T-helper 17 cell (primary cell): ENCODE measurements around the gene P2RY2. TPM values are rescaled to one million over a fixed set of nuclear protein-coding genes. Genes with fewer than 3 reads are reported as not detected.

ENCODE experiments used
- ATAC-seq: fragments of 150-1000 bp; cut with Tn5 transposase; 2 replicates; pipeline ENCODE4 v1.10.0; 2021; ENCODE audit warnings: mild to moderate bottlenecking, moderate library complexity
- DNase-seq, 3 donors: peaks; one replicate each; pipeline versions ENCODE4 v3.0.0 to v3.0.0-alpha.2; 2020 to 2021
- H3K9me3 ChIP-seq: one replicate; pipeline ENCODE4 v1.7.0; 2013; ENCODE audit warnings: low read length, mild to moderate bottlenecking; ENCODE audit not compliant: control insufficient read depth, poor library complexity, severe bottlenecking
- H3K27ac Mint-ChIP-seq: one replicate; pipeline ENCODE4 v1.8.0; 2022; ENCODE audit warnings: mild to moderate bottlenecking, moderate library complexity, mixed read lengths
- H3K27me3 Mint-ChIP-seq: one replicate; pipeline ENCODE4 v1.8.0; 2022; ENCODE audit warnings: mixed read lengths
- H3K36me3 Mint-ChIP-seq: one replicate; pipeline ENCODE4 v1.8.0; 2022; ENCODE audit warnings: low read depth, mixed read lengths
- H3K4me1 Mint-ChIP-seq: one replicate; pipeline ENCODE4 v1.8.0; 2022; ENCODE audit warnings: mild to moderate bottlenecking, mixed read lengths
- H3K4me3 Mint-ChIP-seq: one replicate; pipeline ENCODE4 v1.8.0; 2022; ENCODE audit warnings: mild to moderate bottlenecking, moderate library complexity, mixed read lengths
- total RNA-seq, 4 donors: library from RNA in 2 of 4; stranded (reverse) in 2 of 4; gene quantifications; one replicate each; pipeline ENCODE4 v1.2.3 and lab custom pipeline; 2022 to 2026

Gene P2RY2
- total RNA-seq, 2 donors from 2014 or later, result 0.29 to 0.55 TPM

GRCh38 chr11:73237471-73238290 lies 19.6 kb downstream of the P2RY2 start:
- ATAC-seq, result no peak
- no peak for DNase-seq
- Mint-ChIP-seq H3K27me3 (peaks cover 6% of the 10 kb centered on the region), H3K27ac (no peak overlapping the region), H3K4me1 (peaks cover 3% of the 10 kb centered on the region), H3K4me3 (no peak overlapping the region), H3K36me3 (no peaks in the 10 kb centered on the region)
- H3K9me3 ChIP-seq, result no peaks in the 10 kb centered on the region

DNA sequence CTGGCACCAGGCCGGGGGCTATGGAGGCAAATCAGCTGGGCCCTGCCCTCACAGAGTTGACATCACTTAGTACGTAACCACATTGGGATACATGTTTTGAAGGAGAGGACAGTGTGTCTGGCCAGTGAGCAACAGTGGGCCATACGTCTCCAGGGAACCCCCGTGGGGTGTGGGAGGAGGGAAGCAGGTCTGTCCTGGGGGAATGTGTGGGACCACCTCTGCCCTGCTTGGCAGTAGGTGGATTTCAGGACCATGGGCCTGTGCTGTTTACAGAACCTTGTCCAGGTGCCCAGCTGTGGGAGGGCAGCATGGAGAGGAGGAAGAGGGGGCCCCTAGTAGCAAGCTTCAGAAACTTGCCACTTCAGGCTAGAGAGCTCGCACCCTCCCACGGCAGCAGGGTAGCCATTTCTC lies 21.0 kb downstream of the P2RY2 start:
- no peaks in the 10 kb centered on the region for H3K36me3 Mint-ChIP-seq
- H3K4me1 Mint-ChIP-seq, result peaks cover 3% of the 10 kb centered on the region
- no peak for ATAC-seq
- H3K9me3 ChIP-seq, result no peaks in the 10 kb centered on the region
- H3K4me3 Mint-ChIP-seq, result no peak overlapping the region
- H3K27ac Mint-ChIP-seq, result no peak overlapping the region
- peaks cover 6% of the 10 kb centered on the region for H3K27me3 Mint-ChIP-seq
- no peak for DNase-seq

DNA sequence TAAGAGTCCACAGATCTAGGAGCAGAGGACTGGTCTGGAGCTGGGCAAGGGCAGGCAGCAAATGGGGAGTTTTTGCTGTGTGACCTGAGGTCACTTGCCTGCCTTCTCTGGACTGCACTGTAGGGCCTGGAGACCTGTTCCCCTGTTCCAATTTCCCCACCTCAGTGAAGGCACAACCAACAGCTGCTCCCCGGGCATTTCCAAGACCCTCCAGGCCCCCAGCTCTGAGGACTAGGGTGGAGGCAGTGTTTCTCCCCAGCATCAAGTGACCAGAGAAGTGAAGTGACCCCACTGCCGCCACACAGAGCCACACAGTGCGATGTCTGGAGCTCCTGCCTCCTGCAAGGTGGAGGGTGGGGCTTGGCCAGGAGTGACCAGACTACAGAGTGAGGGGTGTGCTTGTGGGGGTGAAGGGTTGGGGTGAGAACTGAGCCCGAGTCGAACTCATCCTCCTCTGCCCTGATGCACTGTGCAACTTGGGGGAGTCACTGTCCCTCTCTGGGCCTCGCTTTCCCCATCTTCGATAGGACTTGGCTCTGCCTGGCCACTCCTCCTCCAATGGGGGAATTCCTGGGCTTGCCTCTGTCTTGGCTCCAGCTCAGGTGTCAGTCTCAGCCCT lies 21.6 kb downstream of the P2RY2 start:
- H3K4me1 Mint-ChIP-seq, result peaks cover 3% of the 10 kb centered on the region
- H3K27ac Mint-ChIP-seq, result no peak overlapping the region
- no peaks in the 10 kb centered on the region for H3K9me3 ChIP-seq
- H3K27me3 Mint-ChIP-seq, result peaks cover 6% of the 10 kb centered on the region
- no peaks in the 10 kb centered on the region for H3K36me3 Mint-ChIP-seq
- no peak for ATAC-seq
- H3K4me3 Mint-ChIP-seq, result no peak overlapping the region
- DNase-seq, result no peak

DNA sequence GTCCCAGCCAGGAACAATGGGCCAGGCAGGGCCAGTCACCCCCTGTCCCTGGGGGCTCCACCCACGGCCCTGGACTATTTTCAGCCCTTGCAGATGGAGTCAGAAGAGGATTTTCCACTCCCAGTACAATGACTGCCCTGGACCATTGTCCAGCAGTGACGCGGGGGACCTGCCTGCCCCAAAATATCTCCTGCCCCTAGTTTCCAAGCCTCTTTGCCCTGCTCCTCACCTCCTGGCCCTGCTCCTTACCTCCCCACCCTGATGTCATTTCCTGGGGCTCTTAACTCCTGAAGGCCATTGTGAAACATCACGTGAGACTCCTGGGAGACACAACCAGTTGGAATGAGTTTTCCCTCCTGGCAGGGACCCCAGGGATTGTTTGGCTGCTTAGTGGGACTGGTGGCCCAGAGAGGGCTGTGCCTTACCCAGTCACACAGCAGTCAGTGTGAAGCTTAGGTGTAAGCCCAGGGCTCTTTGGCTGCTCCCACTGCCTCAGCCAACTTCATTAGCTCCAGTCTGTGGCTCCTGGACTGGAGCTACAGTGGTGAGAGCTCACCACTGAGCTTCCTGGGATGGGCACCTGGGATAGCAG lies 22.2 kb downstream of the P2RY2 start:
- H3K27me3 Mint-ChIP-seq, result peaks cover 6% of the 10 kb centered on the region
- H3K27ac Mint-ChIP-seq, result no peak overlapping the region

DNA sequence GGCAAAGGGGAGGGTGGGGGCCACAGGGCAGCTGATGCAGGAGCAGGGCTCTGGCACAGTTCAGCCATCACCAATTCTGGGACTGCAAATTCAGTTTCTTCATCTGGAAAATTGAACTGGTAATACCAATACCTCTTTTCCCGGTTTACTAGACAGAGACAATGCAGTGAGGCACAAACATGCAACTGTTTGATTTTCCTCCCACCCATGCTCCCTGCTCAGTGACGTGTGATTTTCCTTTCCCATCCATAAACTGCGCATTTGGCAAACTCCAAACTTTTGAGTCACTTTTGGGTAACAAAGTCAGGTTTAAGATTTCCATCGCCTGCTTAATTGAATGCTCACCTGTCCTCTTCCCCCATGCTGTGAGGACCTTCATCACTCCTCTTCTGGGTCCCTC lies 23.2 kb downstream of the P2RY2 start:
- no peak for ATAC-seq
- no peak overlapping the region for H3K4me3 Mint-ChIP-seq
- no peak overlapping the region for H3K27ac Mint-ChIP-seq
- H3K36me3 Mint-ChIP-seq, result no peaks in the 10 kb centered on the region
- no peaks in the 10 kb centered on the region for H3K9me3 ChIP-seq
- DNase-seq, result no peak
- H3K27me3 Mint-ChIP-seq, result peaks cover 6% of the 10 kb centered on the region
- H3K4me1 Mint-ChIP-seq, result peaks cover 3% of the 10 kb centered on the region

More for the DNA sequence above, 22.2 kb downstream of the P2RY2 start:
- Mint-ChIP-seq H3K4me3 (no peak overlapping the region), H3K4me1 (peaks cover 3% of the 10 kb centered on the region), H3K36me3 (no peaks in the 10 kb centered on the region)
- no peaks in the 10 kb centered on the region for H3K9me3 ChIP-seq
- no peak for DNase-seq
- ATAC-seq, result no peak

DNA sequence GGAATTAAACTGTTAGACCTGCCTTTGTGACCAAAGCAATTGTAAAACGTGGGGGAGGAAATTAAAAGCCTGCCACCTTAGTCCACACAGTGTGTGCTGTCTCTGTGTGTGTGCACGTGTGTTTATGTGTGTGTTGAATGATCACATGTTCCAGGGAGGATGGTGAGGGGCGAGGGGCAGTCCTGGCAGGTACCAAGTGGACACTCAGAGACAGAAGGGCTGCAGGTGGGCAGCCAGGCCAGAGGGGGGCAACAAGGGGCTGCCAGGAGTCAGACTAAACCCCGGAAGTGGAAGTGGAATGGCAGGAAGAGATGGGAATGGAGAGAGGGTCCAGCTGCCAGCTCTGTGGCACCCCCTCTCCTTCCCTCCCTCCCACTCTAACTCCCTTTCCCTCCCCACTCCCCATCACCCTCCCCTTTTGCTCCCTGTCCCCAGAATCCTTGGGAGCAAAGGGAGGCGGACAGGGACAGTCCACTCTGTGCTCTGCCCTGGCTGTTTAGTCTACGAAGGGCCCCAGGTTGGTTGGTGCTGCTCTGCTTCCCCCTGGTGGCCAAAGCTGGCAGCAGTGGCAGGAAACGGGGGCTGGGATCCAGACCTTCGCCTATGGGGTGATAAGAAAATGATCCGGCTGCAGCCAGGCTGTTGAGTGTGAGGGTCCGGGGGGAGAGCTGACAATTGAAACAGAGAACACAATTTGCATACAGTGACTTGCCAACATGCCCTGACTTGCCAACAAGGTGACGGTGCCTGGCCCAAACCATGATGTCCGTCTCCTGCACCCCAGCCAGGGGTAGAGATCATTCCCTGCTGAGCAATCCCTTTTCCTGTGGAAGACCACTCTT lies 24.4 kb downstream of the P2RY2 start:
- DNase-seq, result peak; percentile 39 to 68 (median 48)
- H3K9me3 ChIP-seq, result no peaks in the 10 kb centered on the region
- H3K36me3 Mint-ChIP-seq, result no peaks in the 10 kb centered on the region
- peaks cover 6% of the 10 kb centered on the region for H3K27me3 Mint-ChIP-seq
- no peak overlapping the region for H3K27ac Mint-ChIP-seq
- no peak overlapping the region for H3K4me3 Mint-ChIP-seq
- peak; percentile 85 for ATAC-seq
- peaks cover 5% of the 10 kb centered on the region for H3K4me1 Mint-ChIP-seq

- no peak overlapping the region for H3K27ac Mint-ChIP-seq
- H3K4me1 Mint-ChIP-seq, result peaks cover 5% of the 10 kb centered on the region
- H3K27me3 Mint-ChIP-seq, result peaks cover 6% of the 10 kb centered on the region
- no peak for DNase-seq
- no peaks in the 10 kb centered on the region for H3K9me3 ChIP-seq
- H3K4me3 Mint-ChIP-seq, result no peak overlapping the region
- H3K36me3 Mint-ChIP-seq, result no peaks in the 10 kb centered on the region
- ATAC-seq, result no peak
These were observed 25.0 kb downstream of the P2RY2 start for GRCh38 chr11:73243093-73243485.

DNA sequence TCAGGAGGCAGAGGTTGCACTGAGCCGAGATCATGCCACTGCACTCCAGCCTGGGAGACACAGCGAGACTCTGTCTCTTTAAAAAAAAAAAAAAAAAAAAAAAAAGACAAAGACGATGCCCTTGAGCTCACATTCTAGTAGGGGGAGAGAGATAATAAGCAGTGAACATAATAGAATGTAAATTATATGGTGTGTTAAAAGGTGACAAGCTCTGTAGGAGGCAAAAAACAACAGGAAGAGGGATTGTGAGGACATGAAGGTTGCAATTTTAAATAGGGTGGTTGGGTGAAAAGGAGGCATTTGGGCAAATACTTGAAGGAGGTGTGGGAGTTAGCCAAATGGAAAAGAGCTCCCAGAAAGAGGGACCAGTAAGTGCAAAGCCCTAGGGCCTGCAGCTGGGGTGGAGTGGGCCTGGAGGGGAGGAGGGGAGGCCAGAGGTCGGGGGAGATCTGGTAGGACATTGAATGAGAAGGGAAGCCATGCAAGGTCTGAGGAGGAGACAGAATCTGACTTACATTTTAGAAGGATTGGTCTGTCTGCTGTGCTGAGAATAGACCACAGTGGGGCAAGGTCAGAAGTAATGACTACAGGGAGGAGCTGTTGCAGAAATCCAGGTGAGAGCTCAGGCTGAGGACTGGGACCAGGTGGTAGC lies 26.6 kb downstream of the P2RY2 start:
- H3K36me3 Mint-ChIP-seq, result no peaks in the 10 kb centered on the region
- H3K27me3 Mint-ChIP-seq, result peaks cover 6% of the 10 kb centered on the region
- peak overlapping the region; percentile 21 for H3K27ac Mint-ChIP-seq
- H3K4me1 Mint-ChIP-seq, result peaks cover 7% of the 10 kb centered on the region
- DNase-seq (no peak), ATAC-seq (no peak)
- no peak overlapping the region for H3K4me3 Mint-ChIP-seq
- no peaks in the 10 kb centered on the region for H3K9me3 ChIP-seq

DNA sequence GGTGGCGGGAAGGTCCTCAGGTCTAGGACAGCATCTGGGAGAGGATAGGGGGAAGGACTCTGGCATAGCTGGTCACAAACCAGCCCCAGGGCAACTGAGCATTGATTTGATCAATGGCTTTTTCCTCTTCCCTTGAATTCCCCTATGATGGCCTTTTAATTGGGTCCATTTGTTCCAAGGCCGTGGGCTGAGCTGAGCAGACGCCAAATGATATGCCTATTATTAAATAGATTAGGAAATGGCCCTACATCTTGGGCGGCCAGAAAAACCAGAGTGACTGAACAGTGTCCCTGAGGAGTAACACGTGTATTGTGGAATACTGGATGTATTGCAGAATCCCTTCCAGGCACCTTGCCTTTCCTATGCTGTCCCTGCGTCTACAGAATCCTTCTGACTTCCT lies 27.4 kb downstream of the P2RY2 start:
- Mint-ChIP-seq H3K27ac (no peak overlapping the region), H3K36me3 (no peaks in the 10 kb centered on the region), H3K4me1 (peaks cover 7% of the 10 kb centered on the region), H3K27me3 (peaks cover under 1% of the 10 kb centered on the region), H3K4me3 (no peak overlapping the region)
- DNase-seq (no peak), ATAC-seq (no peak)
- no peaks in the 10 kb centered on the region for H3K9me3 ChIP-seq

DNA sequence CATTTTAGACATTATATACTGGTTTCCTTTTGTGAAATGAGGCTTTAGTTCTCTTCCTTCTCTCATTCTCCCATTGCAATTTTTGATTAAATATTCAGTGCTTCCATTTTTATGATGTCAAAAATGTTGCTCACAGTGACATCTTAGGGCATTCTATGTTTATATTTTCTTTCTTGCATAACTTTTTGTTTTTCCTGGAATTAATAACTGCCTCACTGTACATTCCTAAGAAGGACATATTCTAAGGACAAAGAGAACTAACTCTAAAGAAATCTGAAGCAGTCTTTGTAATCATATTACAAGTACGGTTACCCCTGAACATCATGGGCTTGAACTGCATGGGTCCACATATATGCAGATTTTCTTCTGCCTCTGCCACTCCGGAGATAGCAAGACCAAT lies 28.2 kb downstream of the P2RY2 start:
- no peak for ATAC-seq
- no peaks in the 10 kb centered on the region for H3K9me3 ChIP-seq
- no peak for DNase-seq
- Mint-ChIP-seq H3K27me3 (no peaks in the 10 kb centered on the region), H3K36me3 (no peaks in the 10 kb centered on the region), H3K4me1 (peaks cover 7% of the 10 kb centered on the region), H3K4me3 (no peak overlapping the region), H3K27ac (no peak overlapping the region)

DNA sequence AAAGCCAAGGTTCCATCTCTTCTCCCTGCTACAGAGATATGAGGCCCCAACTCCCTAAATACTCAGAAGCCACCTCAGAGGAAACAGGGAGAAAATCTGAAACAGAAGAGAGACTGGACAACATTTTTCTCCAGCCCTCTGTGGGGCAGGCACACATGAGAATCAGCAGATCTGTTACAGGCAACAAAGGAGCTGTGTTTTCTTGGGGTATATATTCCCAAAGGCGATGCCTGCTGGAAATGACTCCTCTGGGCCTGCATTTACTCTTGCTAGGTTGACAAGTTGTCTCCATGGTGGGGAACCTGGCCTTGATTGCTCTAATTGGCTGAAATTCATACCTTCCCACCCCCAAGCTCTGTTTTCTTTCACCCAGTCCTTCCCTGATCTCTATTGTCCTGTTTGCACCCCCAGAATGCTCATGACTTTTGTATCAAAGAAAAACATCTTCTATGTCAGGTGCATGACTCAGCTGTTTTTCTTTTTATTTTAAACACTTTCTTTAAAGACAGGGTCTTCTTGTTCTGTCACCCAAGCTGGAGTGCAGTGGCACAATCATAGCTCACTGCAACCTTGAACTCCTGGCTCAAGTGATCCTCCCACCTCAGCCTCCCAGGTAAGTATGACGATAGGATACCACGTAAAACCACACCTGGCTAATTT lies 30.6 kb downstream of the P2RY2 start:
- Mint-ChIP-seq H3K4me3 (no peak overlapping the region), H3K27ac (no peak overlapping the region), H3K27me3 (no peaks in the 10 kb centered on the region), H3K4me1 (peaks cover 5% of the 10 kb centered on the region), H3K36me3 (no peaks in the 10 kb centered on the region)
- H3K9me3 ChIP-seq, result no peaks in the 10 kb centered on the region
- DNase-seq (no peak), ATAC-seq (no peak)

- Mint-ChIP-seq H3K4me1 (peaks cover 5% of the 10 kb centered on the region), H3K27ac (no peak overlapping the region), H3K36me3 (no peaks in the 10 kb centered on the region), H3K4me3 (no peak overlapping the region), H3K27me3 (no peaks in the 10 kb centered on the region)
- ATAC-seq, result no peak
- no peaks in the 10 kb centered on the region for H3K9me3 ChIP-seq
- no peak for DNase-seq
These were observed 31.2 kb downstream of the P2RY2 start for GRCh38 chr11:73249304-73249703.
